K562 (cell line): ENCODE data around the gene TMC6. TPM values are rescaled to one million over a fixed set of nuclear protein-coding genes. Genes with fewer than 3 reads are reported as not detected.

Source experiments
- ATAC-seq: fragments of 200-7000 bp; cut with Tn5 transposase; 3 replicates; pipeline ENCODE4 v1.9.1; 2020; ENCODE audit warnings: moderate library complexity
- BruUV-seq: library from RNA; stranded (reverse); fragments of 400-500 nt; replicated peaks from 2 replicates; lab custom pipeline; 2021; lab: Mats Ljungman, UMichigan
- CTCF ChIA-PET: fragments of 300-600 bp; formaldehyde crosslinking; extraction: SDS; loops from one replicate; lab custom pipeline; 2021; ENCODE audit warnings: low intra/inter-chr PET ratio; lab: Yijun Ruan, JAX
- POLR2A ChIA-PET: fragments of 300-600, 350-650 bp; sonication (Branson Sonifier 250); formaldehyde crosslinking; extraction: SDS; loops from one replicate; lab custom pipeline; 2021; ENCODE audit warnings: antibody characterized with exemption, inconsistent platforms; lab: Yijun Ruan, JAX
- DNase-seq, 4 experiments: peaks; one replicate each; pipeline versions ENCODE4 v3.0.0 to v3.0.0-alpha.2; 2011 to 2018; ENCODE audit warnings: low spot score in 3 of 4, mixed read lengths in 3 of 4; ENCODE audit errors: extremely low read depth in 1 of 4
- FAIRE-seq: peaks from 2 replicates; lab custom pipeline; 2011; peaks lifted over from hg19 to GRCh38; lab: Jason Lieb, UNC
- H2AFZ ChIP-seq: 2 replicates; pipeline ENCODE4 v1.6.0; 2011; ENCODE audit warnings: low read depth, low read length, control low read depth, inconsistent platforms
- H3K27ac ChIP-seq: fragments of 200-600 bp; 3 replicates; pipeline ENCODE4 v1.8.0; 2011; ENCODE audit warnings: low read depth, mild to moderate bottlenecking, control low read depth, inconsistent platforms, low read length, moderate library complexity, mixed read lengths; ENCODE audit errors: extremely low read depth
- H3K27me3 ChIP-seq, 2 experiments: fragments of 300-600 bp in 1 of 2; 2 replicates in 1 of 2; 3 replicates in 1 of 2; pipeline versions ENCODE4 v1.6.0 to v1.8.0; 2011; ENCODE audit warnings: inconsistent platforms in 2 of 2, low read length in 2 of 2, mild to moderate bottlenecking in 1 of 2, mixed read lengths in 1 of 2, moderate library complexity in 1 of 2; ENCODE audit not compliant: control insufficient read depth in 2 of 2, insufficient read depth in 2 of 2
- H3K36me3 ChIP-seq: fragments of 300-600 bp; 3 replicates; pipeline ENCODE4 v1.8.0; 2011; ENCODE audit warnings: mild to moderate bottlenecking, low read length, inconsistent platforms; ENCODE audit not compliant: control insufficient read depth, insufficient read depth
- H3K4me1 ChIP-seq, 2 experiments: fragments of 200-600 bp in 1 of 2; replicated peaks in 1 of 2; 2 replicates in 1 of 2; 3 replicates in 1 of 2; pipeline versions ENCODE4 v1.5.1 to v1.8.0; 2011; ENCODE audit warnings: inconsistent platforms in 2 of 2, low read length in 2 of 2, mild to moderate bottlenecking in 1 of 2, mixed read lengths in 1 of 2, moderate library complexity in 1 of 2; ENCODE audit not compliant: control insufficient read depth in 2 of 2, insufficient read depth in 2 of 2
- H3K4me2 ChIP-seq: 2 replicates; pipeline ENCODE4 v1.6.1; 2011; ENCODE audit warnings: low read length, control low read depth, inconsistent platforms, mixed read lengths; ENCODE audit not compliant: insufficient read depth
- H3K4me3 ChIP-seq: fragments of 200-600 bp; sonication (generic), shearing (Covaris generic); 2 replicates; pipeline ENCODE4 v1.5.1; 2016; ENCODE audit warnings: control low read depth, inconsistent platforms
- H3K79me2 ChIP-seq: fragments of 200-600 bp; 3 replicates; pipeline ENCODE4 v1.8.0; 2011; ENCODE audit warnings: low read length, inconsistent platforms; ENCODE audit not compliant: control insufficient read depth, insufficient read depth
- H3K9ac ChIP-seq, 2 experiments: 2 replicates each; pipeline versions ENCODE4 v1.6.0 to v1.6.1; 2011; ENCODE audit warnings: low read depth in 2 of 2, low read length in 2 of 2, control low read depth in 1 of 2, inconsistent platforms in 1 of 2, mild to moderate bottlenecking in 1 of 2, mixed read lengths in 1 of 2; ENCODE audit not compliant: insufficient read depth in 1 of 2
- H3K9me1 ChIP-seq: one replicate; pipeline ENCODE4 v1.6.0; 2011; ENCODE audit warnings: inconsistent platforms, mild to moderate bottlenecking, low read length, moderate library complexity; ENCODE audit not compliant: control insufficient read depth, insufficient read depth
- H3K9me3 ChIP-seq: replicated peaks from 2 replicates; pipeline ENCODE4 v1.5.1; 2011; ENCODE audit warnings: low read depth, low read length, inconsistent platforms; ENCODE audit not compliant: control insufficient read depth, insufficient read depth
- H4K20me1 ChIP-seq: replicated peaks from 2 replicates; pipeline ENCODE4 v1.6.1; 2011; ENCODE audit warnings: low read length, inconsistent platforms, mixed read lengths; ENCODE audit not compliant: control insufficient read depth, insufficient read depth
- ATF4 ChIP-seq: fragments of 450-650 bp; formaldehyde crosslinking; IDR thresholded peaks from 2 replicates; pipeline ENCODE4 v1.4.0; 2022; ENCODE audit warnings: mild to moderate bottlenecking, moderate library complexity
- GABPA ChIP-seq: fragments of 200-800 bp; sonication (Bioruptor generic); conservative IDR thresholded peaks from 2 replicates; pipeline ENCODE4 v1.6.1; 2016; ENCODE audit warnings: low read depth, missing genetic modification characterization, missing compliant biosample characterization
- PREB ChIP-seq: sonication (generic); formaldehyde crosslinking; IDR thresholded peaks from 2 replicates; pipeline ENCODE4 v1.8.1; 2023; ENCODE audit warnings: mild to moderate bottlenecking, missing genetic modification reagents
- TEAD2 ChIP-seq: fragments of 450-650 bp; IDR thresholded peaks from 2 replicates; pipeline ENCODE4 v1.6.1; 2016; ENCODE audit warnings: missing genetic modification characterization, control low read depth, missing compliant biosample characterization
- ZNF239 ChIP-seq: fragments of 250-450 bp; sonication (Bioruptor Pico); IDR thresholded peaks from 2 replicates; pipeline ENCODE4 v1.4.0; 2020; ENCODE audit warnings: mild to moderate bottlenecking
- ZNF408 ChIP-seq: fragments of 250-450 bp; sonication (Bioruptor Pico); IDR thresholded peaks from 2 replicates; pipeline ENCODE4 v1.4.0; 2020; ENCODE audit warnings: low read depth, mild to moderate bottlenecking, moderate library complexity
- WGBS: fragments of 100-300 bp; shearing (Covaris generic); methylation state at CpG from one replicate; pipeline ENCODE4 v1.1.6; 2016; ENCODE audit warnings: low coverage, mixed read lengths; ENCODE audit not compliant: insufficient coverage; ENCODE audit errors: missing lambda C conversion rate; 5-methylcytosine and 5-hydroxymethylcytosine counted together
- in situ Hi-C: fragments of 300-500 bp; cut with MboI; formaldehyde crosslinking; loops from 4 replicates; pipeline ENCODE4 v1.15.0; 2018; ENCODE audit warnings: inconsistent platforms, mixed read lengths
- intact Hi-C: fragments of 100-400 bp; cut with micrococcal nuclease; formaldehyde crosslinking; loops from 2 replicates; pipeline ENCODE4 v1.14.2; 2022
- polyA plus RNA-seq, 8 experiments: library from polyadenylated mRNA; depleted of rRNA in 4 of 8; stranded (reverse) in 5 of 8; unstranded in 3 of 8; fragments of >200 nt; fragmentation: Nextera tagmentation in 2 of 8; fragmentation: Illumina TruSeq in 1 of 8; extraction: Ambion mirVana in 2 of 8; extraction: Trizol in 1 of 8; gene quantifications; 2 replicates each; pipeline versions ENCODE4 v1.2.1 to v1.2.3, GENCODE V29; 2011 to 2014; ENCODE audit warnings: inconsistent platforms in 1 of 8, missing spikeins in 1 of 8
- total RNA-seq, 7 experiments: library from RNA; depleted of rRNA in 6 of 7; stranded (reverse); fragments of >200 nt in 6 of 7; fragmentation: Illumina TruSeq in 2 of 7; extraction: Trizol in 2 of 7; gene quantifications; 2 replicates each; pipeline versions ENCODE4 v1.2.1 to v1.2.3, GENCODE V29; 2011 to 2021; ENCODE audit warnings: low replicate concordance in 1 of 7

TMC6 gene
- total and polyA plus RNA-seq, 9 of the 15 experiments (the other 6 are each of a cell fraction or from before 2014, with no cell fraction given): 4.1 to 351 (median 66.9) TPM

GRCh38 chr17:78112518-78113471 is 15.8 kb downstream of the TMC6 start:
- Histone ChIP-seq H3K79me2 (peaks cover 13% of the 10 kb centered on the region; the same call in 2 of the 3 replicates), H3K9me1 (no peaks in the 10 kb centered on the region), H2AFZ (no peak overlapping the region), H3K4me2 (no peak overlapping the region), H3K36me3 (peaks cover 93% of the 10 kb centered on the region), H3K4me1 (peaks cover 0 to 53% of the 10 kb centered on the region in 2 experiments; a peak in 2 of 5 replicates), H3K4me3 (no peak overlapping the region), H3K27ac (0 out of 3 replicates have a peak overlapping the region, but pooled peaks have one; percentile 34), H3K27me3 (no peaks in the 10 kb centered on the region), H4K20me1 (peaks cover 19% of the 10 kb centered on the region), H3K9ac (no peak overlapping the region), H3K9me3 (no peaks in the 10 kb centered on the region)
- in situ Hi-C loops (loop anchor here (5.0 kb wide), 1 partner anchor 60 kb away; no protein-coding TSS in a partner anchor), intact Hi-C loops (loop anchor here (1.0 kb wide), 2 partner anchors 64 to 93 kb away; no protein-coding TSS in a partner anchor)
- peak; percentile 87 for FAIRE-seq
- CTCF ChIA-PET: interaction anchor here (0.7 to 2.4 kb wide), 5 partner anchors 18 to 309 kb away, joined by 3 to 34 read pairs (median 7); partner anchors contain the start of genes AFMID and TMC8
- WGBS: 68% methylated on average over 31 of the region's 33 CpGs
- DNase-seq: peak; percentile 80 to 88 (median 84)
- POLR2A ChIA-PET: interaction anchor here (0.5 to 3.3 kb wide), 6 partner anchors 10 to 469 kb away, joined by 3 to 25 read pairs (median 4); no protein-coding TSS in a partner anchor
- ATAC-seq: peak; percentile 92
- BruUV-seq: no TSS peak
- TF ChIP-seq ATF4 (CRISPR knock-in tag) (peak; percentile 24; the same call in 1 of the 2 replicates), TEAD2 (tag) (no peak), GABPA (tag) (no peak), ZNF408 (no peak), PREB (CRISPR knock-in tag) (no peak), ZNF239 (CRISPR knock-in tag) (no peak)
